HPDE6-E6E7 (cell line): ENCODE data around the gene HECTD3.

Experiments used
- DNase-seq: peaks from one replicate; pipeline ENCODE4 v3.0.0; 2011; ENCODE audit warnings: missing footprints; ENCODE audit errors: extremely low spot score

HECTD3 gene

DNA sequence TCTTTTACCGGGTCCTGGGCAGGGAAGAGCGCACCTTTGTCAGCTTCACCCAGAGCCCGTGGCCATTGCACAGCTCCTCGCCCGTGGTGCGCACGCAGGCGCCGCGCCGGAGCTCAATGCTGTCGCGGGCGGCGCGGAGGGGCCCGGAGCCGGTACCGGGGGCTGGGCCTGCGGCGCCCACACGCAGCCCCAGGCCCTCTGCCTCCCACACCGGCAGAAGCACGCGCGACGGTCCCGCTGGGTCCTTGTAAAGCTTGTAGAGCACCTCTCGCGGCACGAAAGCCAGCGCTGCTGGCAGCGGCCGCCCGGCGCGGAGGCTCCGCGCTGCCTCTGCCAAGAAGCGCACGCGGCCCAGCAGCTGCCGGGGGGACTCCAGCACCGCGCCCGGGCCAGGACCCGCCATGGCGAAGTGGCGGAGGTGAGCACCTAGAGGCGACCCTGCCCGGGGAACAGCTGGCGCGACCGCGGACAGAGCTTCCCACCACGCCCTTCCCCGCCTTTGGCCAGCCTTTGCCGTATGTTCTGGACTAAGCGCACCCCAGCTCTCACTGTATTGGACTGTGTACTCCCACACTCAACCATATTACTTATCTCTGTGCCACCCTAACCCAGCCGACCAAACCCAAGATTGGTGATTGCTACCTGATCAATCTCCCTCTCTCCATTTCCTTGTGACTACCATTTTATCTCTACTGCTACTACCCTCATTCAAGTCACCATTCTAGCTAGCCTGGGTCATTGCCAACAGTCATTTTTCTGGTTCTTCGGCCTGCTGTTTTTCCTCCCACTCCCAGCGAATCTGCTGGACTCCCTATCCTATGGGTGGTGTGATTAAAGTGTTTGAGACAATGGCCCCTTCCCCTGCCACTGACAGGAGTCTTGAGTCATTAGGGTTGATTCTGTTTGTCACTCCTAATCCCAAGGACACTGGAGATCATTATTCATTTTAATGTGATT is at the start of gene HECTD3:
HECTD3 (minus strand) TSS at position 470 of the 957 bp plus-strand sequence; CDS start at position 403, 67 bp downstream.
- peak; percentile 83 for DNase-seq

DNA sequence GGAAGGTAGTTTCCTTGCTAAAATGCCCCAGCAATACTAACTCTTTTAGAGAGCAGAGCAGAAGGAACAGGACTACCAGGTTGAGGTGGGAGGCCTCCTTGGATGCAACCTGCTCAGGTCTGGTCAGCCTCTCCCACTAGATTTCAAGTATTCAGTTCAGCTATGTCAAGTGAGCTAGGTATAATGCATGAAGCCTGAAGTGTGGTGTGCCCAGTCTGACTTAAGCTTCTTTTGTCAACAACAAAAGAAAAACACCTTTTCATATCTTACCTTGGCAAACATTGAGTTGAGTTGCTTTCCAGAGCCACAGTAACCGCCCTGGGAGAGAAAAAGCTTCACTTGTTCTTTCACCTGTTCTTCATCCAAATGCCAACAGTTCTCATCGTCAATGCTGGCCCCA is 48.7 kb upstream of the HECTD3 start:
- no peak for DNase-seq

DNA sequence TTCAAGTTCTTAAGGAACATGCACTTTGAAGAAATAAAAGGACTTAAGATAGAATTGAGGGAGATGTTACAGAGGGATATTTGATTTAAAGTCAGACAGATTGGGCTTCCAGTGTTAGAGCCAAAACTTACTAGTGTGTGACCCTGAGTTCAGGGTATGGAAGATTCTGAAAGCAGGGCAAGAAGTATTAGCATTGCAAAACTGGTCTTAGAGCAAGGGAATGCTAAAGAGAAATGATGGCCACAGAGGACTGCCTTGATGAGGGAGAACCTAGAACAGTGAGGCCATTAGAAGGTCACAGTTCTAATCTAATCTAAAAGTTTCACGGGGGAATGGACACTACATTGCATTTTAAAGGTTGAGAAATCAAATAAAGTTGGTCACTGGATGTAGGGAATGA is 46.4 kb upstream of the HECTD3 start:
- no peak for DNase-seq

DNA sequence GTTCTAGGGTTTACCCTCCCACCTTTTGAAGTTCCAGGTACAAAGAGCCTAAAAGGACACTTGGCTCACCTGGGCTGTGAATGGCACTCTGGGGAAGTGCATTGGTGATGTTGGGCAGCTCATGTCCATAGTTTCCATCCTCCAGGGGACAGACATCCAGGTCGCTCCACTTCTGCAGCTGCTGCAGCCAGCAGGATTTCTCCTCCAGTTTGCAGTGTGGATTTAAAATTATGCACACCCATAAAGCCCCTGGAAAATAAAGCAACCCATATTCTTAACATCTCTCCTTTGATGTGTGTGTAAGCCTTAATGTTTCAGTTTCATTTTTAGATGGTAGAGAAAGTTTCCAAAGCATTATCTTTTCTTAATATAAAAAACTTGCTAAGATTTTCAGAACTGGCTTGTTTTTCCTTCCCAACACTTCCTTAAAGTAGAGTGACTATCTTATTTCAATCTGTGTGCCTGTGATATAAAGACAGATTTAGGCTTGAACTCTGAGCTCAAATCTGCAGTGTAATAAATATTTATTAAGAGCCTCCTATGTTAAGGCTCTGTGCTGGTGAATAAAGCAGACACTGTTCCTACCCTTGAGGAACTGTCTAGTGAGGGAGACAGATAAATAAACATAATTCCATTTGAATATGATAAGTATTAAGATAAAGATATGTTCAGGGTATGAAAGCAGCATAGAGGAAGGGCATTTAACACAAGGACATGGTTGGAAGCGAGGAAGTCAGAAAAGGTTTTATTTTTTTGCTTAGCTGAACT is 40.1 kb upstream of the HECTD3 start:
- no peak for DNase-seq

DNA sequence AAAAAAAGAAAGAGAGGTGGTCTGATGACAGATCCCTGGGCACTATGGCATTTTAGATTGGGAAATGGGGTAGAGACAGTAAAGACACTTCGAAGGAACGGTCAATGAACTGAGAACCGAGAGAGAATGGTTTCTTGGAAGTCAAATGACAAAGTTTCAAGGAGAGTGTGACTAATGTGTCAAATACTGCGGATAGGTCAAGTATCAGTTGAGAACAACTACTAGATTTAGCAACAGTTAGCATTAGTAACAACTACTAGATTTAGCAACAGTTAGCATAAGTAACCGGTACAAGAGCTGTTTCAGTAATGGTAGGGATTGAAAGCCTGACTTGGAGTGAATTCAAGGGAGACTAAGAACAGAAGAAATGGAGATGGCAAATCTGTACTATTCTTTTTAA is 35.9 kb upstream of the HECTD3 start:
- no peak for DNase-seq

DNA sequence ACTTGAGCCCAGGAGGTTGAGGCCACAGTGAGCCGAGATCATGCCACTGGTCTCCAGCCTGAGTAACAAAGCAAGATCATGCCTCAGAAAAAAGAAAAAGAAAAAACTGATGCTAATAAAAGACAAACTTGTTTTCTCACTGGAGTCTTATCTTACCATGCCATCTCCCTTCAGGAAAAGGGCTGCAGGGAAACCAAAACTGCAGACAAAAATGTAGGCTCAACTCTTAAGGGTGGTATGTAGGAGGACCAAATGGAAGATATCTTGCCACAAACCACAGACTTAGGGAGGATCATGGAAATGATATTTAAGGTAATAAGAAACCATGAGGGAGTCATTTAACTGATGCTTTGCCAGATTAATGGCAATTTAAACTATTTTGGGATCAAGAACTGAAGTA is 33.8 kb upstream of the HECTD3 start:
- DNase-seq = no peak

DNA sequence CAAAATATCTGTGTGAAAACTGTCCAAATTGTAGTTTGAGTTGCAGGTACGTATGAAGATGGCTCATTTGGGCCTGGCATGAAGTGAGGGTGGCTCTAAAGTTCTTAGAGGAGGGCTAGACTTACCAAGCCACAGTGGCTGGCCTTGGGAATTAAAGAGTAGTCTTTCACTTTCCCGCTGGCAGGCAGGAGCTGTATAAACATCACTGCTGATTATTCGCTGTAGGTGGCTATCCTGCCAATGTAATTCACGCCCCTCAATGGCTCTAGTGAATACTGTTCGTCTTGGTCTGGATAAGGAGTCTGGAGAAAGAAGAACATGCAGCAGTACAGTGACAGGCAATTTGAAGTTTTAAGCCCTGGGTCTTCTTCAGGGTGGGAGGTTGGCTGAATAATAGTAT is 32.0 kb upstream of the HECTD3 start:
- no peak for DNase-seq

DNA sequence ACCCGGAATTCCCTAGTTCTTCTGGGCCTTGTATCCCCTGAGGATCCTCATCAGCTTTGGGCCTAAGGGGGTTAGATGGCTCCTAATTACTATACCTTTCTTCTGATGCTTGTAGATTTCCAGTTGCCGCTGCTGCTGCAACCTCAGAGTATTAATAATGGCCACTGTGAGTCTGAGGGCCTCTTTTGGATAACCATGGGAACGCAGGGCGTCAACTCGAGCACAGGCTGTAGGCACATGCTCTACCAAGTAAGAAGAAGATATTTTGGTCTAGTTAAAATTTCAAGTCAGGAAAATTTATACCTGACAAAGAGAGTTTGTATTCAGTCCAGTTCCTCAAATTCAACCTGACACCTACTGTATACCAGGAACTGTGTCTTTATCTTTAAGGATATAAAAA is 29.2 kb upstream of the HECTD3 start:
- no peak for DNase-seq

DNA sequence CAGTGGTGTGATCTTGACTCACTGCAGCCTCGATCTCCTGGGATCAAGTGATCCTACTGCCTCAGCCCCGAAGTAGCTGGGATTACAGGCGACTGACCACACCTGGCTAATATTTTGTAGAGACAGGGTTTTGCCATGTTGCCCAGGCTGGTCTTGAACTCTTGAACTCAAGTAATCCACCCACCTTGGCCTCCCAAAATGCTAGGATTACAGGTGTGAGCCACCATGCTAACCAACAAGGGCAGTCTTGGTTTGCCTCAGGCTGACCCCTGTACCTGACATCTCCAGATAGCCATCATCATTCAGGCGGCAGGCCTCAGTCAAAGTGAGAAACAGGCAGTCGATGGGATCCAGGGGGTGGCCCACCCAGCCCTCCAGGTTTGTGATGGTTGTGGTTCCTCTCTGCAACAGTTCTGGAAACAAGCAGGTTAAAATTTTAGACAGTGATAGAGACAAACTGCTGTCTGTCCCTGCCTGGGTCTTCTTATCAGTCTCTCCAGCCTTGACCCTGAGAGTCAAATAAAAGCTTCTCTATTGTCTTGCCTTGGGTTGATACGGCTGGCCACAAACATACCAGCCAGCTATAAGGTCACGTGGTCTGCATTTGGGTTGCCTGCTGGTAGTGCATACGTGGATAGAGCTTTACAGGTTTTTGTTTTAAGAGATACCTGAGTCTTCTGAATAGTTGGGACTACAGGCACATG is 27.7 kb upstream of the HECTD3 start:
- no peak for DNase-seq

DNA sequence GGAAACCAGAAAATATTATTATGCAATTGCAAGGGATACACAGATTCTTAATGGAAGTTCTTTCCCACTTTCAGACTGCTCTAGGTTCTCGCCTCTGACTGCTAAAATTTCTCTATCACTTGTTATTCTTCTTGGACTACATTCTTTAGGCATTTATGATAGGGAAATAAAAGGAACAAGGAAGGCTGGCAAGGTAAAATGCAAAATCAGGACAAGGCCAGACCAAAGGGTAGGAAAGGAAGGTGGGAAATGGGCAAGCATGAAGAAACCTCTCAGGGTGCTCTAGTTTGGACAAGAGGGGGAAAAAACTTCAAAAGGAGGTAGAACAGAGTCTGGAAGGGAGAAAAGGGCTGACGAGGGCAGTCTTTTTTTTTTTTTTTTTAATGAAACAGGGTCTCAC is 27.1 kb upstream of the HECTD3 start:
- DNase-seq = no peak

DNA sequence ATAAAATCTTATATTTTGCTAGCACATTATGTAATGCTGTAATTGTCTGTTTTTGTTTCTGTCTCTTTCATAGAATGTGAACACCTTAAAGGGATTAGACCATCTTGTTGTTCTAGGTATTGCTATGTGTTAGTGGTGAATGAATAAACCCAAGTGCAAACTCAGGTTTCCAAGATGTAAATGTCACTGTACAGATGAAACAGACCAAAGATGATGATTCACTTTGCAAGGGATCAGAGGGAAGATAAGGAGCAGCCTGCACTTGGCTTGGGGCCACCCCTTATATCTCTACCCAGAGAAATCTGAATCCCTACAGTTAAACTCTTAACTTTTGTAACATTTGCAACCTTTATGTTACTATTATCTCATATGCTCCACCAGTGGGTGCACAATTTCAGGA is 26.3 kb upstream of the HECTD3 start:
- DNase-seq = no peak

DNA sequence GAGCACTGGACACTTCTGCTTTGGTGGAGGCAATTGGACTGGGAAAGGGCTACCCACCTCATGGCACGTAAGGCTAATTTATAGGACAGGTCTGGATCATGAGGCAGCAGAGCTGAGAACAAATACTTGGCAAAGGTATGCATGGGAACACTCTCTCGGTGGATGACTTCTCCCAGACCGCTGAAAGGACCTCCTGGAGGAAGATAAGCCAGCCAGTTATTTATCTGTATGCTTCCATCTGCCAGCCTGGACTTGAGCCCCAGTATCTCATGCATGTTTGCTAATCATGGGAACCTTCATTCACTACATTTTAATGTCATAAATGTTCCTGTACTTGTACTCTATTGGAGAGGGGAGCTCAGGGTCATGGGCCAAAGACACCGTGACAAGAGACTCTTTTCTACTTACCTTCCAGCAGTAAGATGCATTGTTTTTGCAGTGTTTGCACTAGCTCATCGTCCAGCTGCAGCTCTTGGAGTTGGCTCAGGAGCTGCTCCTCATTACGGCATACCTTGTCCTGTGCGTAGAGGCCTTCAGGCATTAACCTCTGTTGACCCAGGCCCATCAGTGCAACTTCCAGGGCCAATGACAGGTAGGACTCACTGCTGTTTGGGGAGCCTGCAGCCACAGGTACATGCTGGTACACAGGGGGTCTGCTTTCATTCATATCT is 24.6 kb upstream of the HECTD3 start:
- DNase-seq = no peak

DNA sequence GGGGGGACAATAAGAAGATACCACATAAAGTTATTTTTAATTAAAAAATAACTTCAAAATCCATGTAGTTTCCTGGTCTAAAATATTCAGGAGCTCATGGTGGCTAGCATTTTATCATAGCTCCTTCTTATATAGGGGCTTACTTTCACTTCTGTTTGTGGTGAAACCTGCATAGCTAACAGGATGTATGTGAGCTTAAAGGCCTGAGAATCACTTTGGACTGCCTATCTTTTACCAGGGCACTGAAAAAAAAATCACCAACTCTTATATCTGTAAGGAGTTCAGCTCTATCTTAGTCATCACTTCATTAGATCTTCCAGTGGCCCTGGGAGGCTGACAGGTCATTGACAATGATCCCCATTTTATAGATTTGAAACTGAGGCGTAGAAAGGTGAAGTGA is 22.2 kb upstream of the HECTD3 start:
- DNase-seq = no peak

DNA sequence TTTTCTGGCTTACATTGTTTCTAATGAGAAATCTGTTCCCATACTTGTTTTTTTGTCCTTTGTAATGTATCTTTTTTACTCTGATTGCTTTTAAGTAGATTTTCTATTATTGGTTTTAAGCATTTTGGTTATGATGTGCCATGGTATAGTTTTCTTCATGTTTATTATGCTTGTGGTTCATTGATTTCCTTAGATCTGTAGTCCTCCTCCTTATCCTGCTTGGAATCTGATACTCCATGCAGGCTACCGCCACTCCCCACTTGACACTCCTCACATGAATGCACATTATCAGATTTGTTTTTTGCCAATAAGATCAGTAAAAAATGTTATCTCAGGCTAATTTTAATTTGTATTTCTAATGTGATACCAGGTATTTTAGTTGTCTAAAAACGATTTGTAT is 21.7 kb upstream of the HECTD3 start:
- DNase-seq = no peak

DNA sequence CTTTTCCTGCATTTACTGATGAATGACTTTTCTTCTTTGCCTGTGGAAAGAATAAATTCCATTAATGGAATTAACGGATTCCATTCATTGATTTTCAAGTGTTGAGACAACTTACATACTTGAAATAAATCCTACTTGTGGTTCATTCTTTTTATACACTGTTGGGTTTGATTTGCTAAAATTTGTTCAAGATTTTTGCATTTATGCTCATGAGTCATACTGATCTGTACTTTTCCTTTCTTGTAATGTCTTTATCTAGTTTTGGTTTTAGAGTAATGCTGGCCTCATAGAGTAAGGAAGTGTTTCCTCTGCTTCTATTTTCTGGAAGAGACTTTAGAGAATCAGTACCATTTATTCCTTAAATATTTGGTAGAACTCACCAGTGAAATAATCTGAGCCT is 15.3 kb upstream of the HECTD3 start:
- no peak for DNase-seq

DNA sequence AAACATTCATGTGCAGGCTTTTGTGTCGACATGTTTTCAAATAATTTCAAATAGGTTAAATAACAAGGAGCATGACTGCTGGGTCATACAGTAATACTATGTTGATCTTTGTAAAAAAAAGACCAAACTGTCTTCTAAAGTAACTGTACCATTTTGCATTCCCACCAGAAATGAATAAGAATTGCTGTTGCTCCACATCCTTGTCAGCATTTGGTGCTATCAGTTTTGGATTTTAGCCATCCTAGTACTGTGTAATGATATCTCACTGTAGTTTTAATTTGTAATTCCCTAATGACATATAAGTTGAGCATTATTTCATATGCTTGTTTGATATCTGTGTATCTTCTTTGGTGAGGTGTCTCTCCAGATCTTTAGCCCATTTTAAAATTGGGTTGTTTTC is 12.5 kb upstream of the HECTD3 start:
- DNase-seq = no peak

DNA sequence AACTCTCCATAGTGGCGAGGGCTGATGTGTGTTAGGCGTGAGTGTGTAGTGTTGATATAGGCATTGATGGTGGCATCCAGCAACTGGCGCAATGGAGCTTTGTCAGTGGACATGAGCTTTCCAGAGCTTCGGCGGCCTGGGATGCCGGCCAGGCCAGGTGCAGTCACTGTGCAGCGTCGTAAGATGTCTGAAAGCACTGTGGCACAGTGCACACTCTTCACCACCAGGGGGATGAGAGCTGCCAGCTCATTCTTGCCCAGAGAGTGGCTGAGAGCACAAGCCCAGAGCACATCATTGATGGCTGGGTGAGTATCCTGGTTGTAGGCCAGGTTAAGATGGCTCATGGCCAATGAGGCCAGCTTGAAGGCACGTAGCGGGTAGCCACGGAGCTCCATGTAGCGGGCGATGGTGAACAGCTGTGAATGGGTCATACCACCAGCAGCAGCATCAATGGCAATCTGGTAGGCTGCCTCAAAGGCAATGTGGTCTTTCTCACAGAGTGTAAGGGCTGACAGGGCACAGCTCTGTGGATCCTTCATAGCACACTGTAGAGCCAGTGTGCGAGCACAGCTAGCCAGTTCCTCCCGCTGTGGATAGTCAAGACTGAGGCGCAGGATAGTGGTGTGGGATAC is 7.6 kb upstream of the HECTD3 start:
- DNase-seq = peak; percentile 32

DNA sequence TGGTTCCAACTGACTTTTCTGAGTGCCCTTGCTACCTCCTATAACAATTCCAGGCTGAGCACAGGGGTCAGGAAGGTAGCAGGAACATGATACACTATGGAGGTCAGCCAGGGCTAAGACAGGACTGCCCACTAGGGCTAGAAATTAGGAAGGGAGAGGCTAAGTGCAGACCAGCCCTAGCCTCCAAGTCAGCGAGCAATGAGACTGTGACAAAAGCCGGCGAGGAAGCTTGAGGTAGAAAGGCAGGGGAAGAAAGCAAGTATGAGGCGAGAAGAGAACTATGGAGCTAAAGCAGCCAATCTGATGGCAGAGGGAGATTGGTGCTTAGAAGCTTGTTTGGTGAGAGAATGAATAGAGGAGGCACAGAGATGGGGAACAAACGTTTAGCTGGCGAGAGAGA is 5.6 kb upstream of the HECTD3 start:
- DNase-seq = no peak

DNA sequence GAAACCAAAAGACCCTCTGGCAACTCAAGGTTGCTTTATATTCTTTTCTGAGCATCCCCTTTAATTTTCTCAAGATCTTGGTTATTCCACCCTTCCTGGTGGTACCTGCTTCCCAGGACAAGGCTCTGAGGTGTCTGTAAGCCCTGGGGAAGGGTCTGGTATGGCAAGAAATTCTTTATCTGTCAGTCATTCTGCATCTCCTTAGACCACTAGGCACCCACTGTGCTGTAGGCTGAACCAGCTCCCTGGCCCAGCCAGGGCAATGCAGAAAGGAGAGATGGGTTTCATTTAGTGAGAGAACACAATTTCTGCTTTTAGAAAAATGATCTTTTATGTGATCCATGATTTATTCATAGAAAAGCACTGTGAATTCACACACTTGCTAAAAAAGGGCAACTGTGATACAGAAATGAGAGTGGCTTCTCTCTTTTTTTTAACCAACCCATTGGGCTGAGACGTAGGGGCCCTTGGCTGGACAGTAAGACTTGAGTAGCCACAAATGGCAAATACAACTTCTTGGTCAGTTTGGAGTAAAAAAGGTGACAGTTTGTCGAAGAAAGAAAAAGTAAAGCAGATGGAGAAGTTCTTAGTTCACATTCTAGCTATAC is 5.1 kb upstream of the HECTD3 start:
- no peak for DNase-seq

DNA sequence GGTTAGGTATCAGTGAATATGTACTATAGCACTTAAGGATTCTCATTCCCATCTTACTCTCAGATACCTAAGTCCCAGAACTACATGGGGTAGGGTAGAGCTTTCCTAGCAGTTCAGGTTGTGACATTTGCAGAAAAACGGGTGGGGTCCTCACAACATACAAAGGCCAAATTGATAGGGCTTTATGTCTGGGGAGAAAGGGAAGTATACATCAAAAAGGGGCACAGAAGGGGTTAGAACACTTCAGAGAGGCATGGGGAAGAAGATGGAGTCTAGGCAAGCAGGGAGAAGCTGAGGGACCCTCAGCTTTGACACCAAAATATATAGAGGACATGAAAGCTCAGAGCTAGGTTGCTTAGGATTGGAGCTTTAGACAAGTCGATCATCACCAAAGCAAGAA is 4.6 kb upstream of the HECTD3 start:
- no peak for DNase-seq
